NCI-H345 treated with DMSO at 0.1 percent for 48 hours (cell line): ENCODE results near the gene NPPB.

Source experiments
- DNase-seq: peaks from one replicate; lab custom pipeline; 2025; ENCODE audit not compliant: unreplicated experiment; lab: John Stamatoyannopoulos, UW

Gene NPPB

GRCh38 chr1:11858968-11859871 lies 475 bp upstream of the NPPB start:
- no peak for DNase-seq

- no peak for DNase-seq
Measured at GRCh38 chr1:11858158-11858557, 587 bp downstream of the NPPB start.

DNA sequence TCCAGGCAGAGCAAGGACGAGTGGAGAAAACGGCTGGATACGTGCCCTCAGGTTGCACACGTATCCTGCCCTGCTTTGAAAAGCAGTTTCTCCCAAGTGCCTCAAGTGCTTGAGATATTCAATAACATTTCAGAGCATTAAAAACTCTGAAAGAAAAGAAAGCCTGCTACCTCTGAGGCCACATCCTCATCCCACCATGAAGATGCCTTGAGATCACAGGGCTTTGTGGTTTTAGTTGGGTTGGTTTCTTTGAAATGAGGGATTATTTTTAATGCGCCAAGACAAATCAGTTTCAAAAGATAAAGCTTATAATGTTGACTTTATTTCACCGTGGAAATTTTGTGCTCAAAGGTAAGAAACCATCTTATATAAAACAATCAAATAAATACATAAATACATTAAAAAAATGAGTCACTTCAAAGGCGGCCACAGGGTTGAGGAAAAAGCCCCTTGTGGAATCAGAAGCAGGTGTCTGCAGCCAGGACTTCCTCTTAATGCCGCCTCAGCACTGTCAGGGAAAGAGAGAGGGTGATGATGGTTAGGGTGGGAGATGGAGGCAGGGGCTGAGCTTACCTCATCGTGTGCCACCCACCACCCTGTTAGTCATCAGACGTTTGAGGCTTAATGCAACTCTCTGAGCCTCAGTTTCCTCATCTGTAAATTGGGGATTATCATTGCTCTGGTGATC lies 1.4 kb downstream of the NPPB start:
- no peak for DNase-seq

DNA sequence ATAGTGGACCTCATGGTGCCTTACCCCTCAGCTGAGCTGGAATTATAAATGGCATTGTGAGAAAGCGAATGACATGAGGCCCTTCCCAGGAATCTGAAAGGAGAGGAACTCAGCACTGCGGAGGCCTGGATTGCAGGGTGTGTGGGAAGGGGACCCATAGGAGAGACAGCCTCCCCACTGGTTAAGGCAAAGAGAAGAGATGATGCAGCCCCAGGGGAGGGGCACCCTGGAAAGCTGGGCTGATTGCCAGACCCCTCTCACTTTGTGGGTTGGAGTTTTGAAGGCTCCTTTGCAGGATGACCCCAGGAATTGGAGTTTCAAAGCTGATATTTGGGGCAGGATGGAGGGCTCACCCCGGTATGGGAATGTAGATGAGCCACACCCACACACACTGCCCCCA lies 2.0 kb downstream of the NPPB start:
- no peak for DNase-seq

- DNase-seq = no peak
Measured at GRCh38 chr1:11855430-11855829, 3.3 kb downstream of the NPPB start.

- no peak for DNase-seq
Measured at GRCh38 chr1:11854519-11854918, 4.2 kb downstream of the NPPB start.

GRCh38 chr1:11851180-11851579 lies 7.6 kb downstream of the NPPB start:
- DNase-seq = no peak

- DNase-seq = no peak
Measured at GRCh38 chr1:11850156-11850555, 8.6 kb downstream of the NPPB start.

DNA sequence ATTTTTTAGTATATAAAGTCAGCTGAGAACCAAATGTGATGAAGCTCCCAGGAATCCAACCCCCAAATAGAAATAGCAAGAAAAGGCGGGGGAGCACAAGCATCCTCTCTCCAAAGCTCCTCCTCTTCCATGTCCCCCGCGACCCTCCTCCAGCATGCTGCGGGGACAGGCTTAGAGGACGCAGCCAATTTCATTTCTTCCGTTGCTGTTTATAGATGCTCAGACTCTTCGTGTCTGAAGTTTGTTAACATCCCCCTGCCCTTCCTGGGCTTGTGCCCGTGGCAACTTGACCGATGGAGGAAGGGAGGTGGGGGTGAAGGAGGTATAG lies 10.4 kb downstream of the NPPB start:
- no peak for DNase-seq

- peak; percentile 88 for DNase-seq
Measured at GRCh38 chr1:11847667-11848372, 10.9 kb downstream of the NPPB start, which contains the start of gene NPPA. NPPA (minus strand) TSS chr1:11847783; CDS start chr1:11847684, 99 bp downstream.

GRCh38 chr1:11845641-11846335 lies 13.0 kb downstream of the NPPB start:
- no peak for DNase-seq

- DNase-seq = peak; percentile 27
Measured at GRCh38 chr1:11842154-11843041, 16.3 kb downstream of the NPPB start.

- no peak for DNase-seq
Measured at GRCh38 chr1:11841245-11842153, 17.2 kb downstream of the NPPB start.

DNA sequence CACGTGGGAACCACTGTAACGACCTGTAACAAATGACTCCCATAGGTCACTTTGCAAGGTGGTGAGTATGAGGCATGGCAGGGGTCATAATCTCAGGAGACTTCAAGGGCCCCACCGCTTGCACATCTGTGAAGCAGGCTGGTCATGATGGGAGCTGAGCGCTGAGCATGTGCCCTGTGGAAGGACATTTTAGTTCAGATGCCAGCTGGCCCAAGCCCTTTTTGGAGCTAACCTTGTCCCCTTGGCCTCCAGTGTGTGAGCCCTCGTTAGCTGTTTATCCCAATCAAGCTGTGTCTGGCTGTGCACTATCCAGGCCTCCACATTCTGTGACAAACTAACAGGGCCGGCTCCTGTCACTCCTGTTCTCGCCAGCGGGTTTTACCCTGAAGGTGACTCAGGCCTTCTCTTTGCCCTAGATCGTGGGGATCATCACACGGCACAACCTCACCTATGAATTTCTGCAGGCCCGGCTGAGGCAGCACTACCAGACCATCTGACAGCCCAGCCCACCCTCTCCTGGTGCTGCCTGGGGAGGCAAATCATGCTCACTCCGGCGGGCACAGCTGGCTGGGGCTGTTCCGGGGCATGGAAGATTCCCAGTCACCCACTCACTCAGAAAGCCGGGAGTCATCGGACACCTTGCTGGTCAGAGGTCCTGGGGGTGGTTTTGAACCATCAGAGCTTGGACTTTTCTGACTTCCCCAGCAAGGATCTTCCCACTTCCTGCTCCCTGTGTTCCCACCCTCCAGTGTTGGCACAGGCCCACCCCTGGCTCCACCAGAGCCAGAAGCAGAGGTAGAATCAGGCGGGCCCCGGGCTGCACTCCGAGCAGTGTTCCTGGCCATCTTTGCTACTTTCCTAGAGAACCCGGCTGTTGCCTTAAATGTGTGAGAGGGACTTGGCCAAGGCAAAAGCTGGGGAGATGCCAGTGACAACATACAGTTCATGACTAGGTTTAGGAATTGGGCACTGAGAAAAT lies 18.7 kb downstream of the NPPB start:
- DNase-seq = no peak

DNA sequence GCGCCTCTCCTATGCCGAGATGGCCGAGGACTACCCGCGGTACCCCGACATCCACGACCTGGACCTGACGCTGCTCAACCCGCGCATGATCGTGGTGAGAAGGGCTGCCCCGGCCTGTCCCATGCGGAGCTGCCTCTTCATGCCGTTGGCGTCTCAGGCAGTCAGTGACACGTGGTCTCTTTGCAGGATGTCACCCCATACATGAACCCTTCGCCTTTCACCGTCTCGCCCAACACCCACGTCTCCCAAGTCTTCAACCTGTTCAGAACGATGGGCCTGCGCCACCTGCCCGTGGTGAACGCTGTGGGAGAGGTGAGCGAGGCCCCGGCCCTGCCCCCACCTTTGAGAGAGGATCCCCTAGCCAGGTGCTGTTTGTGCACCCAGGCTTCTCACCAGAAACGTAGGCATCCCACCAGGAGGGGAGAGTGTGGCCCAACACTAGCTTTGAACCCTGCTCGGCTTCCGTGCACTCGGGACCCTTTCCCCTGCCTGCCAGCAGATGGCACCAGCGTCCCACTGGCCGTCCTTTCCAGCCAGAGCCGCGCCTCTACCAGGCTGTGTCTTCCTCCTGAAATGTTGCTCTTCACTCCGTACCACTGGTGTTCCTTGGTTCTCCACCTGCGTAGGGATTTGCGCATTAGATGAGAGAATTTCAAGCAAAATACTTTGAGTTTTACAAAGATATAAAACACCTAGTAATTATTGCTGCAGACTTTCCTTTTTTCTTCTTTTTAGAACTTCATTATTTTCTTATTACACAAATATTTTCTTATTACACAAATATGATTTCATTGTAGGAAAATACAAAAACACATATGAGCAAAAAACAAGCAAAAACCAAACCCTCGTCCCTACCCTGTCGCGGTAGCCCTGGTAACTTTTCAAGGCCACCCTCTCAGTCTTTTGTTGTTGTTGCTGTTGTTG lies 20.1 kb downstream of the NPPB start:
- peak; percentile 22 for DNase-seq

- DNase-seq = no peak
Measured at GRCh38 chr1:11837767-11838348, 20.9 kb downstream of the NPPB start.
